GM04504 (cell line): ENCODE data around the gene GPC6.
A peak's percentile ranks its signal among the peaks of the same experiment; 100 is the strongest.

Experiments used
- DNase-seq: peaks from one replicate; pipeline ENCODE4 v3.0.0-alpha.2; 2012; ENCODE audit warnings: low read depth

The GPC6 gene

DNA sequence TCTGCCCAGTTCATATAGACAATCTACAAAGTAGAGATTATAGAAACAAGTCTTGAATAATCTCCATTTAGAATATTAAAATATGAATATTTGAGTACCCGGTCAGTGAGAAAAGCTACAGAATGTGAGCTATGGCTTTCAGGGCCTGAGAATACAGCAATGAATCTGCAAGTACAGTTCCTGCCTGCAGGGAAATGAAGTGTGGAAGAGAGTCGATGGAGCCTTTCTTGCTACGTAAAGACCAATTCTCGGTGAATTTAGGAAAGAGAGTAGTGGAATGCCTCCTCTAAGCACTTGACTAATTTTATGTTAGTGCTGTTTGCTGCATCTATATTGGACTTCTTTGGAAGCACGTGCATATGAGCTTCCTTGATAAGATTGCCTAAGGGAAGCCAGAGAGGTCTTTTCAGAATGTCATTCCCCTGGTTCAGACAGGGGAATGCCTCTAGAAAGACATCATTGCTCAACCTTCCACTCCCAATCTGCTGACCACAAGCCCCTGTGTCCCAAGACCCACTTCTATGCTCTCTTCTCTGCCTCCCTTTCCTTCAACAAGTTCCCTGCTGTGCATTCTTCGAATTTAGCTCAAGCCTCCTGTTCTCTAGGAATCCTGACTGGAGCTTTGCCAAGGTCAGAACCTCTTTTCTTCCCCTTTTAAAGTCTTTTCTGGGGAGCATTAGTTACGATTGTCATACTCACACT lies 41.9 kb downstream of the GPC6 start:
- DNase-seq: no peak

DNA sequence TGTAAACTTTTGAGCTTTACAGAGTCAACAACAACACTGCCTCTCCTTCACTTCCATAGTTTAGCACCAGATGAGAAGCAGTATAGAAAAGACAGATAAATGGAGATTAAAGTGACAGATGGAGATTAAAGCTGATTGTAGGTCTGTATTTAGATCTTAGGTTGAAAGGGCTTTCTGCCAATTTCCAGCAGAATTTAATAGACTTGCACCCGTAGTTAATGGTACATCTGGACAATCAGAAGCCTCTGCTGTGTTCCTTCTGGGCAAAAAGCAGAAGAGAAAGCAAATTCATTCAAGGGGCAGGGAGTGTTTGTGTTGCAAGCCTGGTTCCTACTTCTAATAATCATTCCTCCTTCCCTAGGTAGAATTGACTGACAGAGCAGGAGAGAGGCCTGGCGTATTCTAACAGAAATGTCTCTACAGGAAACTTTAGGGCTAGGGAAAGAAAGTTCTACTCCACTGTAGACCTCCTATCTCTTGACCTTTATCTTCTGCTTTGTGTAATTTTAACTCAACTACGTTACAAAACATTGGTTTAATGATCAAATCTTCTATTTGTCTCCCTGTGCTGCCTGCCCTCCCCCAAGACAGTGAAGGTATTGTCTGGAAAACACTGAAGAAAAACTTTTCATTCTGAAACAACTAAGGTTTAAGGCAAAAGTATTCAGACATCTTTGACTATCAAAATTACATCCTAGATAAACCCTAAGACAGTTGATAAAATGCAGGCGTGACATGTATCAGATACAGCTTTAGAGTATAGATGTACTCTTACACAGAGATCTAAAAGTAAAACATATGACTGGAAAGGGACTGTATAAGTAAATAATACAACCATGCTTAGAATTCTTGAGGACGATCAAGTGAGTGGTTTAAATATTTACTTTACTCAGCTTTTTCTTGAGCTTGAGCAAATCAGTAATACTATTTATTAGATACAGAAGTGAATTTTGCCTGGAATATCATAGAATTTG lies 44.4 kb downstream of the GPC6 start:
- DNase-seq: no peak

DNA sequence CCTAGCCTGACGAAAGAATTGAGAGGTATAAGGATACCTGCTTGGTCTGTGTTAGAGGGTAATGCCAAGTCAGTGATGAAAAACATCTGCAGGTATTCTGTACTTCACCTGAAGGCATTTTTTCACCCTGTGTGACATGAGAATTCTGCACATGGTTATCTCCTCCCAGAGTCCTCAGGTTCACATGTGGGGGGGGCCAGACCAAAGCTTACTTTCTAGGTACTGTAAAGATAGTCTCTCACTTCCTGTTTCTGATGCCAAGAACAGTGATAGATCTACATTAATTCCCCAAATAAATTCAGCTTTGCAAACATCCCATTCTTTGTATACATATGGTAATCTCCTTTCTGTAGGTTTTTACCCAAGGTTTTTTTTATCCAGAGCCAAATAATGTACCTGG lies 53.4 kb downstream of the GPC6 start:
- no peak for DNase-seq

DNA sequence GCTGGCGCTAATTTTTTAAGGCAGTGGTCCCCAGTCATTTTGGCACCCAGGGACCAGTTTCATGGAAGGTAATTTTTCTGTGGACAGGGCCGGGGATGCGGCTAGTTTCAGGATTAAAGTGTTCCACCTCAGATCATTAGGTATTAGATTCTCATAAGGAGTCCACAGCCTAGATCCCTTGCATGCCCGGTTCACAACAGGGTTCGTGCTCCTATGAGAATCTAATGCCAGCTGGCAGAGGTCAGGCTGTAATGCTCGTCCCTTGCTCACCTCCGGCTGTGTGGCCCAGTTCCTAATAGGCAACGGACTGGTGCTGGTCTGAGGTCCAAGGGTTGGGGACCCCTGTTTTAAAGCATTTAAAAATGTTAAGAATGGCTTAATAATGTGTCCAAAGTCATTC lies 54.1 kb downstream of the GPC6 start:
- DNase-seq: no peak

DNA sequence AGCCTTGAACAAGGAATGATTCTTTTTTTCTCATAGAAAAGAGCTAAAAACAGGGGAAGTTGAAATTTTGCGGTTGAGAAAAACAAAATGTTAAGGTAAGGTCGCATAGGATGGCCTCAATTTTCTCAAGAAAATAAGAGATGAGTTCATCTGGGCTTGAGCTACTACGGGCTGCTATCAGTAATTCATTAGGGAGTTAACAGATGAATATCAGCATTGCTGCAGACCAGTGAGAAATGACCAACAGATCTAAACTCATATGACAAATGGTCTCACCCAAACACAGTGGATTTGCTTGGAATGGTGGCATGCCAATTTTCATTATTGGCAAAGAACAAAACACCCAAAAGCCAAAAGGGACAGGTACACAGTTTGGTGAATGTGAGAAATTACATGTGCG lies 56.6 kb downstream of the GPC6 start:
- DNase-seq: no peak

DNA sequence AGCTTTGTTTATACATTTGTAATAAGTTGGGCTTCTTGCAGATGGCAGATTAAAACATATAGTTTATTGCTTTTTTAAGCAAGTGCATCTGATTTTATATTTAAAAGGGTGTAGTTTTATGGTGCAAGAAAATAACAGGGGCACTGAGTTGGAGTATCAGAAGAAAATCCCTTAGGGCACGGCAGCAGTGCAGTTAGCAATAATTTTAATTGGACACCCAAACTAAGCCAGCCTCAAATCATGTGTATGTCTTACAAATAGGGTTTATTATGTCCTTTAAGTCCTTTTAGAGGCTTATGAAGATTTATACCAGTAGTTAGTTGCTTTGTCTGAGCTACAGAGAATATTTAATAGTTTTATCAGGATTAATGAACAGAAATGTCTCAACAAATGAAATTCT lies 57.5 kb downstream of the GPC6 start:
- DNase-seq: no peak

- DNase-seq: no peak
Observed at GRCh38 chr13:93286047-93286446, 59.4 kb downstream of the GPC6 start.

GRCh38 chr13:93289053-93289452 lies 62.4 kb downstream of the GPC6 start:
- no peak for DNase-seq

GRCh38 chr13:93289842-93290241 lies 63.2 kb downstream of the GPC6 start:
- no peak for DNase-seq

DNA sequence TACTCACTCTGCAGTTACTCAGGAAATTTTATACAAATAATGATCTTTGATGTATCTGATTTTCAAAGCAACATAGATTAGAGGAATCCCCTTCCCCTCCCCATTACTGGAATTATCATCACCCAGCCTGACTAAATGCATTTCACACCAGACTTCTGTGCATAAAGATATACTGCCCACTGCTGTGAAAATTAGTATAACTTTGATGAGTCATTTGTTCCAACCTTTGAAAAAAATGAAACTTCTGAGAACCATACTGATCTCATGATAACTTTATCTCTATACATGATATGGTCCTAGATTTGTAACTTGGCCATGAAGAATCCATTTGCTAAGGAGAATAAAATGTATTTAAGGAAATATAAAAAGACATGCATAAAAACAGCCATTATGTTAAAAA lies 63.9 kb downstream of the GPC6 start:
- no peak for DNase-seq

DNA sequence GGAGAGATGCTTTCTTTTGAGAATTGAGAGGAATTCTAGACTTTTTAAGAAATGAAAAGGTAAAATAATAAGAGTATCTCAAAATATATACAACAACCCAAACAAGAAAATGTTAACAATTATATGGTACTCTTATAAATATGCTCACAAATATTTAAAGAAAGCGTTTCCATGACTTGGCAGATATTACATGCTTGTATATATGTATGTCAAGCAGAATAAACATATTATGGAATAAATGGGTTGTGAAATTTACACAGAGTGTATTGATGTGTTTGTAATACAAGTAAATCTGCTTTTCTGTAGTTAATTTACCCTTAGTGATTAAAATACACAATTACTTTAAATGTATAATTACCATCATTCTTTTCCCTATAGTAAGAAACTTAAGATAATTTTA lies 65.8 kb downstream of the GPC6 start:
- no peak for DNase-seq

DNA sequence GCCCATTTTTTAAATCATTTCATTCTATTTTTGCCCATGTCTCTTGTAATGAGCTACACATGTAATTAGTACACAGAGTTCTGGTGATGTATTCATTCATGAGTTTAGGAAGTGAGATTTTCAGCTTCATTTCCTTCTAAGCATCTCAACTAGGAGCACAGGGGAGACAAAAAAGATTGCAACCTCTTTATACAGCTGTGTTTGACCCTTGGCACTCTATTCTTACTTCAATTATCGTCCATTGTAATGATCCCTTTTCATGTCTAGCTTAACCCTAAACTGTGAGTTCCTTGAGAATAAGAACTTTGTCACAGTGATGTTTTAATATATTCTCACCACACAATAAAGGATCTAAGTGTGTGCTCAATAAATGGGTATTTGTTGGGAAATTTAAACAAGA lies 67.1 kb downstream of the GPC6 start:
- DNase-seq: no peak

DNA sequence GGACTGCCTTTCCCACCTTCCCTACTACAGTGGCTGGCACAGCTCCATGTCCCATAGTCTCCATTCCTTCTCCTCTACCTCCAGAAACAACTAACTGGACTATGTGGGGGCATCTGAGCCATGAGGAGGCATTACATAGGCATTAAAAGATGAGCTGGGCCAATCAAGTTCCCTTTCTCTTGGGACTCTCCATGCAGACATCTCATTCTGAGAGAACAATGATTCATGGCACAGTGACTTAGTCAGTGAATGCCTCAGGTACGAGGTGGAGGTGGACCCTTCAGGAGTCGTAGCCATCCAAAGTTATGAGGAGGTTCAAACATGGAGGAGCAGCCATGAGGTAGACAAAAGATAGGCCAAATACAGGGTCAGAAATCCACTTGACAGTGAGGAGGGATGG lies 70.0 kb downstream of the GPC6 start:
- no peak for DNase-seq

- DNase-seq: peak; percentile 46
Observed at GRCh38 chr13:93298713-93299112, 72.1 kb downstream of the GPC6 start.

- DNase-seq: no peak
Observed at GRCh38 chr13:93304134-93304533, 77.5 kb downstream of the GPC6 start.

DNA sequence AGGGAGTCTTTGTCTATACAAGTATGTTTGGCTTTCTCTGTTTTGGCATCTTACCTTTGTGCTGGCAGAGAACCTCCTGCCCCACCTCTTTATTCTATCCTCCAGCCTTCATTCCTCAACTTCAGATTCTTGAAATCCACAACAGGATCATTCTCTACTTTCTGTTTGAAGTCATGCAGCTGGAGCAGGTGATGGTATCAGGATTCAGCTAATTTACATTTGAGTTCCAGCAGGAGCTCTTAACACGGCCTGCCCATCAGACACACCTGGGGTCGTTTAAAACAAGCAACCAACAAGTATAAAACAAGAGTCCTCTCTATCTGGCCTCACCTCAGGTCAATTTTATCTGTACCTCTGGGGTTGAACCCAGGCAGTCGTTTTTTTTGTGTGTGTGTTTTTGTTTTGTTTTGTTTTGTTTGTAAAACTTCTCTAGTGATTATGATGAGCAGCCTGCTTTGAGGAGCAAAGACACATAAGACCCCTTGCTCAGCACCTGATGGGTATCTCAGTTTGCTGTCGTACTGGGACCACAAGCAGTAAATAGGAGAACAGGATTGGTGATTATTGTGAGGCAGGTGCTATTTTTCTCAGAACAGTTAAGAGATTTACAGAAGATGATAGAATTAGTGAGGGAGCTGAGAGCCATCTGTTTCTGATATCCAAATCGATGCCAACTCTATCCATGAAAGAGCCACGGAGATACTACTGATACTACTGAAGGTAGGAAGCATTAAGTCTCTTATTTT lies 78.4 kb downstream of the GPC6 start:
- no peak for DNase-seq

DNA sequence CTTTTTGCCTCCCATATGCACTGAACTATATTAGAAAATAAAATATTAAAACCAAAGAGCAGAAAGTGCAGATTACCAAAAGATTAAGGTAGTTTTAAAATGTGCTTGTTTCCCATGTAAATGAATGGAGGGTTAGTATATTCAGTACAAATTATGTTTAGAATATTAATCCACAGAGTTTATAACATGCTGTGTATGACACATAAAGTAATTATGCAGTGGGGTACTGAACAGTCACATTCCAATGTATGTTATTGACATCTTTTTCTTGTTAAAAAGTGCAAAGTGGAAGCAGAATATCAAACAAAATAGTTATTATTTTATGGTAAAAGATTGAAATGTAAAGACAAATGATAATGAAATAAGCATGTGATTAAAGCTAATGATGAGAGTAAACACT lies 79.3 kb downstream of the GPC6 start:
- no peak for DNase-seq

DNA sequence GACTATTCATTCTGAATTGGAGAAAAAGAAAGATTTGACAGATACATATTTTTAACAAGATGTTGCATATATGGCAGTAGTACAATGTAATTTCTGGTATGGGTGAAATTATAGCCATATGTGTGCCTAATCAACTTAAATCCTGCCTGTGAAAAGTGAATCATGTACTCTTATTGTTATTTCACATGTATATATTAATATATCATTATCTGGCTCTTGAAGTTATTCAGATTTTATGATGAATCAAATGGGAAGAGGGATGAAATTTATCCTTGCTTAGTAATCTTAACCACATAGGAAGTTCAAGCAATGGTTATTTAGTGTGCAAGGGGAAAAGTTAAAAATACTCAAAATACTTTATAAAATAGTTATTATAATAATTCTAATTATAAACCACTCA lies 80.5 kb downstream of the GPC6 start:
- DNase-seq: no peak

DNA sequence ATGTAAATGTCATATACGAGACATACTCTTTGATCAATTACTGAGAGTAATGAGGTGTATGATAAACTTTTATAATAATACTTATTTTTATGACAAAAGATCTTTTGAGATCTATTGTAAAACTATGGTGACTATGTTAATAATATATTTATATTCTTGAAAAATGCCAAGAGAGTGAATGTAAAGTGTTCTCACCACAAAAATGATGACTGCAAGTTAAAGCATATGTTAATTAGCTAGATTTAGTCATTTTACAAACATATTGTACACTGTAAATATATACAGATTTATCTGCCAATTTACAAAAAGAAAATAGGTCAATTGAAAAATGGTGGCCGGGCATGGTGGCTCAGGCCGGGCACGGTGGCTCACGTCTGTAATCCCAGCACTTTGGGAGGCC lies 81.0 kb downstream of the GPC6 start:
- DNase-seq: no peak

- DNase-seq: peak; percentile 32
Observed at GRCh38 chr13:93309886-93310523, 83.4 kb downstream of the GPC6 start.

- no peak for DNase-seq
Observed at GRCh38 chr13:93316841-93317240, 90.2 kb downstream of the GPC6 start.

GRCh38 chr13:93318534-93319254 lies 92.1 kb downstream of the GPC6 start:
- DNase-seq: no peak
